Panc1 (cell line): Measurements from ENCODE around the gene SEL1L3. TPM values are rescaled to one million over a fixed set of nuclear protein-coding genes. Genes with fewer than 3 reads are reported as not detected.

Source experiments
- ATAC-seq: fragments of 200-7000 bp; cut with Tn5 transposase; 2 replicates; pipeline ENCODE4 v1.9.1; 2020; ENCODE audit warnings: mild to moderate bottlenecking, moderate library complexity
- BruUV-seq: library from RNA; stranded (reverse); fragments of 400-500 nt; replicated peaks from 2 replicates; lab custom pipeline; 2021; lab: Mats Ljungman, UMichigan
- CTCF ChIA-PET: fragments of 300-600 bp; sonication (Branson Sonifier 250); formaldehyde crosslinking; loops from one replicate; lab custom pipeline; 2022; ENCODE audit warnings: antibody characterized with exemption; lab: Charles Lee
- POLR2A ChIA-PET: fragments of 300-600 bp; sonication (Branson Sonifier 250); formaldehyde crosslinking; loops from one replicate; lab custom pipeline; 2022; ENCODE audit warnings: antibody characterized with exemption; lab: Charles Lee
- DNase-seq: peaks from one replicate; pipeline ENCODE4 v3.0.0-alpha.2; 2010; ENCODE audit warnings: low read depth, low spot score
- H3K27ac ChIP-seq: 2 replicates; pipeline ENCODE4 v1.5.1; 2011; ENCODE audit warnings: mild to moderate bottlenecking, low read length, inconsistent platforms
- H3K27me3 ChIP-seq: fragments of 200-500 bp; sonication (Bioruptor generic); 2 replicates; pipeline ENCODE4 v1.6.0; 2014; ENCODE audit warnings: low read length, inconsistent platforms; ENCODE audit not compliant: control insufficient read depth, insufficient read depth
- H3K36me3 ChIP-seq: fragments of 200-500 bp; sonication (Bioruptor generic); 2 replicates; pipeline ENCODE4 v1.5.1; 2014; ENCODE audit warnings: inconsistent platforms, mild to moderate bottlenecking, low read length, moderate library complexity; ENCODE audit not compliant: control insufficient read depth, insufficient read depth
- H3K4me1 ChIP-seq: 2 replicates; pipeline ENCODE4 v1.5.1; 2011; ENCODE audit warnings: inconsistent platforms, mild to moderate bottlenecking, low read length, moderate library complexity; ENCODE audit not compliant: control insufficient read depth, insufficient read depth
- H3K4me3 ChIP-seq, 2 experiments: 2 replicates each; pipeline ENCODE4 v1.5.1; 2011 to 2012; ENCODE audit warnings: low read depth in 2 of 2, low read length in 2 of 2, mild to moderate bottlenecking in 2 of 2, inconsistent platforms in 1 of 2, moderate library complexity in 1 of 2
- H3K9me3 ChIP-seq: fragments of 200-500 bp; sonication (Bioruptor generic); 2 replicates; pipeline ENCODE4 v1.5.1; 2014; ENCODE audit warnings: low read depth, mild to moderate bottlenecking, inconsistent platforms, low read length, moderate library complexity; ENCODE audit not compliant: control insufficient read depth, insufficient read depth
- CTCF ChIP-seq: fragments of 450-650 bp; IDR thresholded peaks from 2 replicates; pipeline ENCODE4 v1.5.1; 2017; ENCODE audit warnings: mild to moderate bottlenecking
- POLR2AphosphoS5 ChIP-seq: IDR thresholded peaks from 2 replicates; pipeline ENCODE4 v1.6.1; 2012; ENCODE audit warnings: mild to moderate bottlenecking, low read depth, low read length, moderate library complexity
- REST ChIP-seq, 2 experiments: IDR thresholded peaks; 2 replicates each; pipeline ENCODE4 v1.6.1; 2011 to 2012; ENCODE audit warnings: low read depth in 2 of 2, control low read depth in 1 of 2, low read length in 1 of 2, mild to moderate bottlenecking in 1 of 2, moderate library complexity in 1 of 2; ENCODE audit not compliant: insufficient read depth in 1 of 2
- SIN3A ChIP-seq: IDR thresholded peaks from 2 replicates; pipeline ENCODE4 v1.6.1; 2012; ENCODE audit warnings: low read depth, mild to moderate bottlenecking, low read length, moderate library complexity, borderline replicate concordance; ENCODE audit not compliant: insufficient read depth
- TCF7L2 ChIP-seq: IDR thresholded peaks from 2 replicates; pipeline ENCODE4 v1.6.1; 2011; ENCODE audit warnings: mild to moderate bottlenecking, low read depth, low read length, inconsistent platforms
- in situ Hi-C: cut with HindIII; loops from 2 replicates; pipeline ENCODE4 v1.10.0; 2016; ENCODE audit warnings: low sequenced_read_pairs, low pct_unique_long_range_greater_than_20kb
- intact Hi-C: fragments of 100-400 bp; cut with micrococcal nuclease; formaldehyde crosslinking; loops from one replicate; pipeline ENCODE4 v1.10.0; 2022; ENCODE audit not compliant: unreplicated experiment
- total RNA-seq: library from RNA; stranded (reverse); gene quantifications from one replicate; pipeline ENCODE4 v1.2.1, GENCODE V29; 2021; ENCODE audit not compliant: unreplicated experiment

The SEL1L3 gene
- total RNA-seq, 1 experiment from 2014 or later: 1.1 TPM

- CTCF ChIA-PET: interaction anchor here (0.7 kb wide), 1 partner anchor 427 kb away, joined by 4 read pairs; no protein-coding TSS in a partner anchor
- Histone ChIP-seq H3K27me3 (no peaks in the 10 kb centered on the region), H3K9me3 (no peaks in the 10 kb centered on the region), H3K27ac (no peak overlapping the region), H3K36me3 (no peaks in the 10 kb centered on the region), H3K4me1 (no peaks in the 10 kb centered on the region), H3K4me3 (no peak overlapping the region)
- DNase-seq: no peak
- ATAC-seq: no peak
- in situ Hi-C loops (no loop called here), intact Hi-C loops (no loop called here)
- POLR2A ChIA-PET: no interaction called here
- BruUV-seq: no TSS peak
- TF ChIP-seq CTCF (no peak), REST (IDR thresholded peaks at IDR 0.05; ENCODE audit: insufficient read depth in 1 of 2, low read depth in 2 of 2, low read length in 1 of 2) (no peak), TCF7L2 (no peak), SIN3A (no peak), POLR2AphosphoS5 (no peak)
These were observed 16.7 kb downstream of the SEL1L3 start for GRCh38 chr4:25845841-25846653.

- intact Hi-C loops: no loop called here
- in situ Hi-C loops: no loop called here
These were observed 17.7 kb downstream of the SEL1L3 start for GRCh38 chr4:25844961-25845712.

More at GRCh38 chr4:25844961-25845712, 17.7 kb downstream of the SEL1L3 start:
- Histone ChIP-seq H3K27me3 (no peaks in the 10 kb centered on the region), H3K27ac (no peak overlapping the region), H3K36me3 (no peaks in the 10 kb centered on the region), H3K4me1 (no peaks in the 10 kb centered on the region), H3K4me3 (no peak overlapping the region), H3K9me3 (no peaks in the 10 kb centered on the region)
- BruUV-seq: no TSS peak
- ChIA-PET POLR2A (no interaction called here), CTCF (no interaction called here)
- ATAC-seq: no peak
- DNase-seq: no peak
- no peak for TF ChIP-seq TCF7L2
- TF ChIP-seq SIN3A: no peak
- no peak for TF ChIP-seq CTCF
- TF ChIP-seq POLR2AphosphoS5: no peak
- no peak for TF ChIP-seq REST (IDR thresholded peaks at IDR 0.05; ENCODE audit: insufficient read depth in 1 of 2, low read depth in 2 of 2, low read length in 1 of 2)
